ENCODE measurements around the gene SH2D3A. TPM values are rescaled to one million over a fixed set of nuclear protein-coding genes. Genes with fewer than 3 reads are reported as not detected.
A peak's percentile ranks its signal among the peaks of the same experiment; 100 is the strongest.

Gene SH2D3A
- total RNA-seq, 4 donors from 2014 or later: 14.1 to 27.4 (median 20.7) TPM

DNA sequence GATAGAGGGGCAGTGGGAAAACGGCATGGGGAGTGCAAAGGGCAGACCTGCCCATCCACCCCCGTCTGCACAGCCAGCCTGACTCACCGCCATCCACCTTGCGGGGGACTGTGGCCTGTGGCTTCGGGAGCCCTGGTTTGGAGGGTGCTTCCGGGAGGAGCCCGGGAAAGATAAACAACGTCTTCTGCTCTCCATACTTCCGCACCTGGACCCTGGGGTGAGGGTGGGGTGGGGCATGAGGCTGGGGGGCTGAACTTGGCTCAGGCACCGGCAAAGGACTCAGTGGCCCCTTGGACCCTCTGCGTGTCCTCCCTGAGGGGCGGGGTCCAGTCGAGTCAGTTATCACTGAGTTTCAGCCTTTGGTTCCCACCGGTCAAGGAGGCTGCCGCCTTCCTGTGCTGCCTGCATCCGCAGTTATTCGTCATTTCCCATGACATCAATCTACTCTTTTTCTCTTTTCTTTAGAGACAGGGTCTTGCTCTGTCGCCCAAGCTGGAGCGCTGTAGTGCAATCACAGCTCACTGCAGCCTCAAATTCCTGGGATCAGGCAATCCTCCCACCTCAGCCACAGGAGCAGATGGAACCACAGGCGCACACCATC, 33.0 kb downstream of the SH2D3A start:
- Histone ChIP-seq H3K27me3 (no peaks in the 10 kb centered on the region), H3K4me1 (peaks cover 23 to 27% of the 10 kb centered on the region in 2 donors), H3K27ac (no peak overlapping the region), H3K9me3 (no peaks in the 10 kb centered on the region), H3K4me3 (replicated peaks in 1 of 3) (no peak overlapping the region), H3K36me3 (peaks cover 13 to 24% of the 10 kb centered on the region in 2 donors)
- intact Hi-C loops (cut with DNase I): loop anchor here (10.0 kb wide), 1 partner anchor 131 kb away; no protein-coding TSS in a partner anchor
- no peak for TF ChIP-seq POLR2A (IDR thresholded peaks at IDR 0.05)
- TF ChIP-seq, protein P1, sequence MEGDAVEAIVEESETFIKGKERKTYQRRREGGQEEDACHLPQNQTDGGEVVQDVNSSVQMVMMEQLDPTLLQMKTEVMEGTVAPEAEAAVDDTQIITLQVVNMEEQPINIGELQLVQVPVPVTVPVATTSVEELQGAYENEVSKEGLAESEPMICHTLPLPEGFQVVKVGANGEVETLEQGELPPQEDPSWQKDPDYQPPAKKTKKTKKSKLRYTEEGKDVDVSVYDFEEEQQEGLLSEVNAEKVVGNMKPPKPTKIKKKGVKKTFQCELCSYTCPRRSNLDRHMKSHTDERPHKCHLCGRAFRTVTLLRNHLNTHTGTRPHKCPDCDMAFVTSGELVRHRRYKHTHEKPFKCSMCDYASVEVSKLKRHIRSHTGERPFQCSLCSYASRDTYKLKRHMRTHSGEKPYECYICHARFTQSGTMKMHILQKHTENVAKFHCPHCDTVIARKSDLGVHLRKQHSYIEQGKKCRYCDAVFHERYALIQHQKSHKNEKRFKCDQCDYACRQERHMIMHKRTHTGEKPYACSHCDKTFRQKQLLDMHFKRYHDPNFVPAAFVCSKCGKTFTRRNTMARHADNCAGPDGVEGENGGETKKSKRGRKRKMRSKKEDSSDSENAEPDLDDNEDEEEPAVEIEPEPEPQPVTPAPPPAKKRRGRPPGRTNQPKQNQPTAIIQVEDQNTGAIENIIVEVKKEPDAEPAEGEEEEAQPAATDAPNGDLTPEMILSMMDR (IDR thresholded peaks at IDR 0.05): no peak
- 78 to 91% methylated on average over 20 of the region's 20 CpGs for WGBS, 2 donors
- no peak for DNase-seq

DNA sequence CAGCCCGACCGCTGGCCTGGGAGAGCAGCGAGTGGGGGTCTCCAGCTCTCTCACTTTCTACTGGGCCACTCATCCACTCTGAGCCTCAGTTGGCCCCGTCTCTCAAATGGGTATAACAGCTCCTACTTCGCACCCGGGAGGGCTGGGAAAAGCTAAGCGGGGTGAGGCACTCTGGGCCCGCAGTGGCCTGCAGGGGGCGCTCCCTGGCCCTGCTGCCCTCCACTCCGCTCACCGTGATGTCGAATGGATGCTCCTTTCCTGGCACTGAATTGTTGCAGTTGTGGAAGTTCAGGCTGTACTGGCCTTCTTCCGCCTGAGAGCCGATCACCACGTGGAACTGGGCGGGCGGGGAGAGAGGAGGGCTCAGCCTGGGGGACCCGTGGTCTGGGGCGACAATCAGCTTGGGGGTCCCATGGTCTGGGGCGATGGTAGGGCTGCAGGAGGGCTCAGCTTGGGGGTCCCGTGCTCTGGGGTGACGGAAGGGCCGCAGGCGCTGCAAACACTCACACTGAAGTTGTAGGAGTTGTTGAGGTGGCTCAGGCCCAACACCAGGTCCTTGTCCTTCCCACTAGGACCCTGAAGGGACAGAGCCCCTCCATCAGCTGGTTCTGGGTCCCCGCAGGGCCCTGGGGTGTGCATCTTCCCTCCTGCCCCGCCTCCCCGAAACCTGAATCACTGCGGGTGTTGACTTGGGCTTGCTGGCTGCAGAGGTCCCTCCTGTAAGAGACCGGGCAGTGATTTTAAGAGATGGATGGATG, 33.7 kb downstream of the SH2D3A start:
- no peak overlapping the region for H3K4me3 ChIP-seq (replicated peaks in 1 of 3)
- H3K9me3 ChIP-seq: no peaks in the 10 kb centered on the region
- H3K36me3 ChIP-seq: peaks cover 13 to 24% of the 10 kb centered on the region in 2 donors
- no peaks in the 10 kb centered on the region for H3K27me3 ChIP-seq
- TF ChIP-seq, protein P1 (IDR thresholded peaks at IDR 0.05): peak in 1 of 6 experiments; percentile 13
- no peak for TF ChIP-seq POLR2A (IDR thresholded peaks at IDR 0.05)
- H3K4me1 ChIP-seq: peaks cover 16 to 20% of the 10 kb centered on the region in 2 donors
- no peak overlapping the region for H3K27ac ChIP-seq
- WGBS, 2 donors: 92 to 94% methylated on average over 27 to 28 of the region's 29 CpGs
- DNase-seq: no peak
- intact Hi-C loops (cut with DNase I): loop anchor here (10.0 kb wide), 1 partner anchor 131 kb away; no protein-coding TSS in a partner anchor

DNA sequence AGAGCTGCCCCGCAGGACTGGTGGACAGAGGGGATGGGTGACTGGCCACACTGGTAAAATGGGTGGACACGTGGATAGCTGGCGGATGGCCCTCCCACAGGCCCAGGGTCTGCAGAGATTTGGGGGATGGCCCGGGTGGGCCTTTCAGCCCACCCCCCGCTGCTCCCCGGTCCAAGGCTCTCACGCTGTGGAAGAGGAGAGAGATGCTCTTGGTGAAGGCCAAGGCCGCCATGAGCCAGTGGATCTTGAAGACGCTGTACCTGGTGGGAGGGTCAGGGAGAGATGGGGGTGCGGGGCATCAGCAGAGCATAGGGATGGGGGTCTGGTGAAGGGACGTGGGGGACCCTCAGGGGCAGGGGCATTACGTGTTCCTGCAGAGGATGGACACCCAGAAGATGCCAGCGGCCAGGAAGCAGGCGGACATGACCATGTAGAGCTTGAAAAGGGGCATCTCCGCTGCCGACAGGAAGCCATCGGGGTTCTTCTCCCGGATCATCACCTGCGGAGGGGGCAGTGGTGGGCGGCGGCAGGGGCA, 34.4 kb downstream of the SH2D3A start:
- Histone ChIP-seq H3K27ac (no peak overlapping the region), H3K36me3 (peaks cover 13 to 24% of the 10 kb centered on the region in 2 donors), H3K27me3 (no peaks in the 10 kb centered on the region), H3K4me3 (replicated peaks in 1 of 3) (no peak overlapping the region), H3K4me1 (peaks cover 9 to 14% of the 10 kb centered on the region in 2 donors), H3K9me3 (no peaks in the 10 kb centered on the region)
- 93 to 95% methylated on average over 21 of the region's 21 CpGs for WGBS, 2 donors
- intact Hi-C loops (cut with DNase I): loop anchor here (10.0 kb wide), 1 partner anchor 132 kb away; no protein-coding TSS in a partner anchor
- TF ChIP-seq, protein P1 (IDR thresholded peaks at IDR 0.05): no peak
- no peak for TF ChIP-seq POLR2A (IDR thresholded peaks at IDR 0.05)
- no peak for DNase-seq

GRCh38 chr19:6731822-6732221, 35.4 kb downstream of the SH2D3A start:
- Histone ChIP-seq H3K9me3 (no peaks in the 10 kb centered on the region), H3K4me1 (peaks cover 9 to 13% of the 10 kb centered on the region in 2 donors), H3K27me3 (no peaks in the 10 kb centered on the region), H3K4me3 (replicated peaks in 1 of 3) (no peak overlapping the region), H3K36me3 (peaks cover 13 to 24% of the 10 kb centered on the region in 2 donors), H3K27ac (no peak overlapping the region)
- intact Hi-C loops (cut with DNase I): loop anchor here (10.0 kb wide), 1 partner anchor 133 kb away; no protein-coding TSS in a partner anchor
- WGBS, 2 donors: 90 to 93% methylated on average over 12 to 22 of the region's 22 CpGs
- no peak for TF ChIP-seq POLR2A (IDR thresholded peaks at IDR 0.05)
- TF ChIP-seq, protein P1 (IDR thresholded peaks at IDR 0.05): no peak
- DNase-seq: no peak

All from thyroid gland (tissue), 4 donors.